Mammary epithelial cell (primary cell): Measurements from ENCODE around the gene ATG2A.

Source experiments
- EZH2 ChIP-seq: IDR thresholded peaks from 2 replicates; pipeline ENCODE4 v1.6.1; 2012; ENCODE audit warnings: low read length, inconsistent platforms, borderline replicate concordance
- TF ChIP-seq, protein P1 (sequence below), 2 donors: IDR thresholded peaks in 1 of 2; conservative IDR thresholded peaks in 1 of 2; 2 replicates each; pipeline ENCODE4 v1.5.1; 2011 to 2012; ENCODE audit warnings: inconsistent platforms in 2 of 2, low read length in 2 of 2, mild to moderate bottlenecking in 2 of 2, control low read depth in 1 of 2, low read depth in 1 of 2; ENCODE audit not compliant: insufficient read depth in 1 of 2; ENCODE audit errors: extremely low read depth in 1 of 2

DNA sequence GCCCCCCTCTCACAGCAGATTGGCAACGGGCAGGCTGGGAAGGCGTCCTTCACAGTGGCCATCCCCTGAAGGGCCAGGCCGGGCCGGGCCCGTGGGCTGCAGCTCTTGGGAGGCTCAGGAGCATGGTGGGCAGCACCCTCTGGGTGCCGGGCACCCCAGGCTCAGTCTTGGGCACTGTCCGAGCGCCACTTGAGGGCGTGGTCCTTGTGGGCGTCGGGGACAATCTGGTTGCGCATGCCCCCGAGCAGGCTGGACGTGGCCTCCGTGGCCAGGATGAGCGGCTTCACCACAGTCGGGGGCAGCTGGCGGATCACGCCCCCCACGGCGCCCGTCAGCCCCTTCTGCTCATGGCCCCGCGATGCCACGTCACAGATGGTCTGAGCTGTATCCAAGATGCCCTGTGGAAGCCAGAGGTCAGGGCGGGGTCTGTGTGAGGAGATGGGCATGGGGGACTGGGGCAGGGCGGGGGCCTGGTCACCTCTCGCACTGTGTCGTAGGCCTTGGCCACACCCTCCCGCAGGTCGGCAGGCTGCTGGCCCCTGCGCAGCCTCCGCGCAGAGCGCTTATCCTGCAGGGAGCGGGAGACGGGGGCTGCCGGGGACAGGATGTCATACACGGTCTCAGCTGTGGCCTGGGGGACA, 22.1 kb downstream of the ATG2A start:
- TF ChIP-seq, protein P1, sequence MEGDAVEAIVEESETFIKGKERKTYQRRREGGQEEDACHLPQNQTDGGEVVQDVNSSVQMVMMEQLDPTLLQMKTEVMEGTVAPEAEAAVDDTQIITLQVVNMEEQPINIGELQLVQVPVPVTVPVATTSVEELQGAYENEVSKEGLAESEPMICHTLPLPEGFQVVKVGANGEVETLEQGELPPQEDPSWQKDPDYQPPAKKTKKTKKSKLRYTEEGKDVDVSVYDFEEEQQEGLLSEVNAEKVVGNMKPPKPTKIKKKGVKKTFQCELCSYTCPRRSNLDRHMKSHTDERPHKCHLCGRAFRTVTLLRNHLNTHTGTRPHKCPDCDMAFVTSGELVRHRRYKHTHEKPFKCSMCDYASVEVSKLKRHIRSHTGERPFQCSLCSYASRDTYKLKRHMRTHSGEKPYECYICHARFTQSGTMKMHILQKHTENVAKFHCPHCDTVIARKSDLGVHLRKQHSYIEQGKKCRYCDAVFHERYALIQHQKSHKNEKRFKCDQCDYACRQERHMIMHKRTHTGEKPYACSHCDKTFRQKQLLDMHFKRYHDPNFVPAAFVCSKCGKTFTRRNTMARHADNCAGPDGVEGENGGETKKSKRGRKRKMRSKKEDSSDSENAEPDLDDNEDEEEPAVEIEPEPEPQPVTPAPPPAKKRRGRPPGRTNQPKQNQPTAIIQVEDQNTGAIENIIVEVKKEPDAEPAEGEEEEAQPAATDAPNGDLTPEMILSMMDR (conservative IDR thresholded peaks at IDR 0.05 in 1 of 2, IDR thresholded peaks at IDR 0.05 in 1 of 2; ENCODE audit: extremely low read depth in 1 of 2, insufficient read depth in 1 of 2, low read depth in 1 of 2, low read length in 2 of 2) = no peak
- no peak for TF ChIP-seq EZH2
